ENCODE measurements around the gene CFLAR. TPM values are rescaled to one million over a fixed set of nuclear protein-coding genes. Genes with fewer than 3 reads are reported as not detected.
A peak's percentile ranks its signal among the peaks of the same experiment; 100 is the strongest.
"Not testable (repeated sequence)": the region's sequence is repeated elsewhere in the genome, so short reads cannot be mapped to it uniquely, and the experiment has no call there.

CFLAR gene
- total and polyA plus RNA-seq, 2 donors from 2014 or later, result 47.2 to 263 TPM

DNA sequence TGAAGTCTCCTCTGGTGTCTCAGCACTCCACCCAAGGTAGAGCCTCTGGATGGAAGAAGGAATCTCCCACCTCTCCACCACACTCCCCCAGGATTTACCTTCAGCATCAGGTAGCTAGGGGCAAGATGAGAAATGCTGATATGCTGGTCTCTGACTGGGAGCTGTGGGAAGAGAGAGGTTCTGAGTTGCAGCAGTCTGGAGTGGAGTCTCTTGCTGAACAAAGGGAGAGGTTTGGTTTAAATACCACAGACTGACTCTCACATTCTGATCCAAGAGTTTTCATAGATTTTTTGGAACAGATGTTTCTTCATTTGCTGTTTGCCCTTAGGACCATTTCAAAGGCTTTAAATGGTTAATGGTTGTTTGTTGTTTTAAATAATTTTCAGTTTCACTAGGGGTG, 1.1 kb upstream of the CFLAR start:
- Histone ChIP-seq H3K4me3 (ENCODE audit: low read length in 3 of 3) (peak overlapping the region in 1 of 3 donors; percentile 8), H3K4me1 (ENCODE audit: control insufficient read depth in 2 of 3, insufficient read depth in 2 of 3, low read depth in 1 of 3, low read length in 3 of 3) (peaks cover 0 to 2% (median 0%) of the 10 kb centered on the region in 3 donors), H3K36me3 (ENCODE audit: control insufficient read depth in 2 of 3, insufficient read depth in 3 of 3, low read length in 3 of 3) (no peaks in the 10 kb centered on the region), H3K27ac (ENCODE audit: low read depth in 2 of 2, low read length in 2 of 2) (no peak overlapping the region), H3K9me3 (ENCODE audit: control insufficient read depth in 2 of 3, insufficient read depth in 1 of 3, low read length in 3 of 3) (no peaks in the 10 kb centered on the region), H3K9ac (ENCODE audit: low read length in 3 of 3) (no peak overlapping the region), H3K27me3 (ENCODE audit: control insufficient read depth, insufficient read depth, low read length) (no peaks in the 10 kb centered on the region)
- no peak for FAIRE-seq
- intact Hi-C loops (cut with DNase I), result no loop called here
- TF ChIP-seq CTCF (IDR thresholded peaks at IDR 0.05; ENCODE audit: borderline replicate concordance, extremely low read depth, insufficient read depth), result no peak
- no peak for DNase-seq

DNA sequence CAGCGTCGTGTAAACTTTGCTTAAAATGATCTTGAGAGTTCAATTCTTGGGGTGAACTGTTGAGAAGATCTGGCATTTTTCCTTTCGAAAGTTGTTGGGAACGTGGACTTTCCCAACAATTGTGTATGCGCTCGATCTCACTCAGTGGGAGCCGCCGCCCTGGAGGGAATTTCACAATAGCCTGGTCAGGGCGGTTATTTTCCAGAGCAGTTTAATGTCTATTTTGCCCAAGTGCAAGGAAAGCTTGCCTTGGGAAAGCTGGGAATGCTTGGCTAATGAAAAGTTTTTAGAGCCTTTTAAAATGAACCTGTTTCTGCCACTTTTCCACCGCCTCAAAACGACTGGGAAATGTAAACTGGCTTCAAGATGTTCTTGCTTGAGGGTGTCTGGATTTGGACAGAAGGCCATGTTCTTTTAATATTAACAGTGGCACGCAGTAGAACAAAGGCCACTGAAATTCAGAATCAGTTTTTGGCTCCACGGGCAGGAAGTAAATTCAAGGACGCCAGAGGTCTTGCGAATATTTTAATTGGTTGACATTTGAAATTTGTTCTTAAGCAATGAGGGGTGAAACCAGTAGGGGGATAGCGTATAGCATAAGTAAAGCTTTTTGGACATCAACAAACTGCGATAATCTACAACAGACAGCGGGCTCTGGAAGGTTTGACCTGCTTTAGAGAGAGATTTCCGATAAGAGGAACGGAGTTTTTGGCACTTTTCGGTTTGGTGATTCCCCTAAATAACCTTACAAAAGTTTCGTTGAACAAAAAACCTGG, 1.2 kb downstream of the CFLAR start:
- Histone ChIP-seq H3K27ac (ENCODE audit: low read depth in 2 of 2, low read length in 2 of 2) (peak overlapping the region; percentile 99), H3K36me3 (ENCODE audit: control insufficient read depth in 2 of 3, insufficient read depth in 3 of 3, low read length in 3 of 3) (no peaks in the 10 kb centered on the region), H3K27me3 (ENCODE audit: control insufficient read depth, insufficient read depth, low read length) (no peaks in the 10 kb centered on the region), H3K4me1 (ENCODE audit: control insufficient read depth in 2 of 3, insufficient read depth in 2 of 3, low read depth in 1 of 3, low read length in 3 of 3) (peaks cover 0 to 17% (median 6%) of the 10 kb centered on the region in 3 donors), H3K9me3 (ENCODE audit: control insufficient read depth in 2 of 3, insufficient read depth in 1 of 3, low read length in 3 of 3) (no peaks in the 10 kb centered on the region), H3K4me3 (ENCODE audit: low read length in 3 of 3) (peak overlapping the region; percentile 68 to 87 (median 76)), H3K9ac (ENCODE audit: low read length in 3 of 3) (peak overlapping the region; percentile 57 to 87 (median 59))
- FAIRE-seq, result no peak
- intact Hi-C loops (cut with DNase I), result no loop called here
- peak in 4 of 5 donors; percentile 50 to 83 (median 70) for DNase-seq
- peak; percentile 19 for TF ChIP-seq CTCF (IDR thresholded peaks at IDR 0.05; ENCODE audit: borderline replicate concordance, extremely low read depth, insufficient read depth)

DNA sequence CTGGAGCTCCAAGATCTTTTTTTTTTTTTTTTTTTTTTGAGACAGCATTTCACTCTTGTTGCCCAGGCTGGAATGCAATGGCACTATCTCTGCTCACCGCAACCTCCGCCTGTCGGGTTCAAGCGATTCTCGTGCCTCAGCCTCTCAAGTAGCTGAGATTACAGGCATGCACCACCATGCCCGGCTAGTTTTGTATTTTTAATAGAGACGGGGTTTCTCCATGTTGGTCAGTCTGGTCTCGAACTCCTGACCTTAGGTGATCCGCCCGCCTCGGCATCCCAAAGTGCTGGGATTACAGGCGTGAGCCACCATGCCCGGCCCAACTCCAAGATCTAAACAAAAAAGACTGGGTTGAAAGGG, 1.8 kb downstream of the CFLAR start:
- Histone ChIP-seq H3K27ac (ENCODE audit: low read depth in 2 of 2, low read length in 2 of 2) (peak overlapping the region; percentile 99), H3K4me1 (ENCODE audit: control insufficient read depth in 2 of 3, insufficient read depth in 2 of 3, low read depth in 1 of 3, low read length in 3 of 3) (peaks cover 0 to 21% (median 12%) of the 10 kb centered on the region in 3 donors), H3K4me3 (ENCODE audit: low read length in 3 of 3) (peak overlapping the region; percentile 75 to 87 (median 76)), H3K9ac (ENCODE audit: low read length in 3 of 3) (peak overlapping the region; percentile 57 to 87 (median 63))
- H3K9me3 ChIP-seq (ENCODE audit: control insufficient read depth in 2 of 3, insufficient read depth in 1 of 3, low read length in 3 of 3); H3K27me3 ChIP-seq (ENCODE audit: control insufficient read depth, insufficient read depth, low read length); H3K36me3 ChIP-seq (ENCODE audit: control insufficient read depth in 2 of 3, insufficient read depth in 3 of 3, low read length in 3 of 3); DNase-seq; intact Hi-C loops (cut with DNase I); FAIRE-seq: not testable (repeated sequence)

DNA sequence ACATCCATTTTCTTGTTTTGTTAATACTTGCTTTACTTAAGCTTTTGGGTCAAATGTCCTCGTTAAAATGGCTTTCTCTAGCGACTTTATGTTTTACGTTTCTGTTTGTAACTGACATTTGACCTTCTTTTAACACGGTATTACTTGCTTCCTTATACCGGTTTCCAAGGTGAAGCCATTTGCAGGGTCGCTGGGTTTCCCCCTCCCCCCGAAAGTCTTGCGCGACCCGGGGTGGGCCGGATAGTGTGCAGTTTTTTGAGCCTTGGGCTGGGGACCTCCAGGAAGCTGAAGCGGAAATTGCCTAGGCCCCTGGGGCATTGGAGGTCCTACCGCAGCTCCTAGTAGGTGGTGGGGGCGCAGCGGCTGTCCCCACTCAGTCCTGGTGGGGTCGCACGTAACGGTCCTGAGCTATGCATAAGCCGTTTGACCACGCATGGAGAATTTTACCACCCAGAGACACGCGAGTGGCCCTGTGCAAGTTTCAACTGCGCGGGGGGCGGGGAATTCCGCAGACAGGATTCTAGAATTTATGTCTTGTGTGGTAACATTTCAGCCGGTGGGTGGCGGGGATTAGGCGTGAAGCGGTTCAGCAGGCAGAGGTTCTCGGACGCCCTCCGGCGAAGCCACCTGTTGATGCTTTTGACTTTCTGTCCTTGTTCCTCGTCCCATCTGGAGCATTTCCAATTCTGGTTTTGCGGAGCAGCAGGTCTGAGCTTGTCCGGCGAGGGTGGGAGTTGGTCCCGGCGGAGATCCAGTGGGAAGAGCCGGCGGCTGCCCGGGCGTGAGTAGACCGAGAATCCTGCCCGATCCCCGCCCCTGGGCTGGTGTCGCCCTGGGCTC, 2.4 kb downstream of the CFLAR start:
- Histone ChIP-seq H3K9me3 (ENCODE audit: control insufficient read depth in 2 of 3, insufficient read depth in 1 of 3, low read length in 3 of 3) (no peaks in the 10 kb centered on the region), H3K27ac (ENCODE audit: low read depth in 2 of 2, low read length in 2 of 2) (peak overlapping the region; percentile 99), H3K4me3 (ENCODE audit: low read length in 3 of 3) (peak overlapping the region; percentile 75 to 87 (median 76)), H3K9ac (ENCODE audit: low read length in 3 of 3) (peak overlapping the region; percentile 57 to 87 (median 63)), H3K27me3 (ENCODE audit: control insufficient read depth, insufficient read depth, low read length) (no peaks in the 10 kb centered on the region), H3K4me1 (ENCODE audit: control insufficient read depth in 2 of 3, insufficient read depth in 2 of 3, low read depth in 1 of 3, low read length in 3 of 3) (peaks cover 0 to 28% (median 17%) of the 10 kb centered on the region in 3 donors), H3K36me3 (ENCODE audit: control insufficient read depth in 2 of 3, insufficient read depth in 3 of 3, low read length in 3 of 3) (peaks cover 0 to 5% (median 0%) of the 10 kb centered on the region in 3 donors)
- TF ChIP-seq CTCF (IDR thresholded peaks at IDR 0.05; ENCODE audit: borderline replicate concordance, extremely low read depth, insufficient read depth), result peak; percentile 38
- peak; percentile 91 to 97 (median 93) for DNase-seq
- no peak for FAIRE-seq
- intact Hi-C loops (cut with DNase I), result no loop called here
